K562 (cell line): ENCODE results near the gene TCF4.

ENCODE experiments used
- CHD2 ChIP-seq: IDR thresholded peaks from 2 replicates; pipeline ENCODE4 v1.6.1; 2011; ENCODE audit warnings: low read depth, low read length
- ELK1 ChIP-seq: sonication (generic); formaldehyde crosslinking; IDR thresholded peaks from 2 replicates; pipeline ENCODE4 v1.8.1; 2022; ENCODE audit warnings: missing genetic modification reagents
- JUNB ChIP-seq: fragments of 450-650 bp; formaldehyde crosslinking; conservative IDR thresholded peaks from 2 replicates; pipeline ENCODE4 v1.4.0; 2020; ENCODE audit warnings: mild to moderate bottlenecking
- NR2C2 ChIP-seq, 2 experiments: fragments of 200-800 bp in 1 of 2; sonication (Bioruptor generic) in 1 of 2; sonication (generic) in 1 of 2; formaldehyde crosslinking in 1 of 2; IDR thresholded peaks; 2 replicates each; pipeline versions ENCODE4 v1.6.1 to v1.8.0; 2016 to 2022; ENCODE audit warnings: mild to moderate bottlenecking in 1 of 2, missing compliant biosample characterization in 1 of 2, missing genetic modification characterization in 1 of 2, missing genetic modification reagents in 1 of 2
- SMC3 ChIP-seq: conservative IDR thresholded peaks from 2 replicates; pipeline ENCODE4 v1.6.1; 2011; ENCODE audit warnings: low read depth, low read length, improper control_type of control experiment; ENCODE audit not compliant: insufficient read depth

GRCh38 chr18:55473058-55473457 lies 114.9 kb downstream of the TCF4 start:
- no peak for TF ChIP-seq CHD2
- no peak for TF ChIP-seq ELK1
- TF ChIP-seq JUNB (CRISPR knock-in tag): no peak
- TF ChIP-seq NR2C2 (CRISPR knock-in tag; IDR thresholded peaks at IDR 0.05): no peak
- TF ChIP-seq NR2C2 (tag; IDR thresholded peaks at IDR 0.05): no peak
- TF ChIP-seq SMC3: no peak
